Prostate gland (tissue), 1 donor: ENCODE data around the gene SCAPER.

Experiments
- POLR2A ChIP-seq: fragments of 450-650 bp; IDR thresholded peaks from one replicate; pipeline ENCODE4 v1.6.1; 2016; ENCODE audit warnings: antibody characterized with exemption, mild to moderate bottlenecking
- POLR2AphosphoS5 ChIP-seq: sonication (generic); formaldehyde crosslinking; IDR thresholded peaks from one replicate; pipeline ENCODE4 v1.6.1; 2017; ENCODE audit warnings: antibody characterized with exemption

GRCh38 chr15:76793162-76793561, 112.0 kb downstream of the SCAPER start:
- TF ChIP-seq POLR2AphosphoS5 (no peak), POLR2A (no peak)
